H1 (cell line): ENCODE results near the gene SPARCL1. TPM values are rescaled to one million over a fixed set of nuclear protein-coding genes. Genes with fewer than 3 reads are reported as not detected.

Experiments used
- CTCF ChIA-PET: fragments of 300-600 bp; sonication (Branson Sonifier 250); formaldehyde crosslinking; loops from one replicate; lab custom pipeline; 2021; ENCODE audit not compliant: partially characterized antibody; lab: Charles Lee
- POLR2A ChIA-PET: fragments of 300-600 bp; sonication (Branson Sonifier 250); formaldehyde crosslinking; loops from one replicate; lab custom pipeline; 2021; ENCODE audit warnings: inconsistent platforms; ENCODE audit not compliant: partially characterized antibody; lab: Charles Lee
- DNase-seq, 2 experiments: peaks; one replicate each; pipeline versions ENCODE4 v3.0.0 to v3.0.0-alpha.2; 2010 to 2022; ENCODE audit warnings: low spot score in 2 of 2, low read depth in 1 of 2, mixed read lengths in 1 of 2
- FAIRE-seq: peaks from 2 replicates; lab custom pipeline; 2011; peaks lifted over from hg19 to GRCh38; lab: Jason Lieb, UNC
- H2AFZ ChIP-seq: 2 replicates; pipeline ENCODE4 v1.8.1; 2012; ENCODE audit warnings: low read length, inconsistent platforms
- H2AK5ac ChIP-seq: 2 replicates; pipeline ENCODE4 v1.6.1; 2013; ENCODE audit warnings: low read depth, low read length
- H2BK120ac ChIP-seq: replicated peaks from 2 replicates; pipeline ENCODE3; 2013; ENCODE audit warnings: low read depth, low read length, inconsistent platforms
- H2BK12ac ChIP-seq: 2 replicates; pipeline ENCODE4 v1.6.1; 2013; ENCODE audit warnings: low read depth, low read length
- H2BK15ac ChIP-seq: 2 replicates; pipeline ENCODE4 v1.6.1; 2013; ENCODE audit warnings: low read length
- H2BK20ac ChIP-seq: 2 replicates; pipeline ENCODE4 v1.6.1; 2013; ENCODE audit warnings: low read length
- H2BK5ac ChIP-seq: 2 replicates; pipeline ENCODE4 v1.6.1; 2013; ENCODE audit warnings: low read depth, low read length
- H3K14ac ChIP-seq: 2 replicates; pipeline ENCODE4 v1.6.1; 2013; ENCODE audit warnings: inconsistent platforms; ENCODE audit not compliant: insufficient read length
- H3K18ac ChIP-seq: 2 replicates; pipeline ENCODE4 v1.6.1; 2013; ENCODE audit warnings: low read length; ENCODE audit errors: extremely low read depth
- H3K23ac ChIP-seq: 2 replicates; pipeline ENCODE4 v1.6.1; 2013; ENCODE audit warnings: inconsistent platforms; ENCODE audit not compliant: insufficient read length
- H3K23me2 ChIP-seq: 2 replicates; pipeline ENCODE4 v1.6.1; 2013; ENCODE audit warnings: low read depth, low read length
- H3K27ac ChIP-seq: 2 replicates; pipeline ENCODE4 v1.6.1; 2011; ENCODE audit warnings: low read depth, low read length, inconsistent platforms
- H3K27me3 ChIP-seq, 4 experiments: replicated peaks in 1 of 4; 1 replicate in 1 of 4; 2 replicates in 3 of 4; pipeline versions ENCODE4 v1.6.1 to v1.8.1; 2011 to 2013; ENCODE audit warnings: low read length in 3 of 4, mild to moderate bottlenecking in 3 of 4, inconsistent platforms in 2 of 4, mixed read lengths in 2 of 4, moderate library complexity in 1 of 4; ENCODE audit not compliant: control insufficient read depth in 3 of 4, insufficient read depth in 3 of 4; ENCODE audit errors: extremely low read depth in 1 of 4
- H3K36me3 ChIP-seq, 4 experiments: 2 replicates each; pipeline versions ENCODE4 v1.6.1 to v1.8.1; 2011 to 2013; ENCODE audit warnings: mild to moderate bottlenecking in 4 of 4, low read length in 3 of 4, moderate library complexity in 2 of 4, control low read depth in 1 of 4, inconsistent platforms in 1 of 4; ENCODE audit not compliant: insufficient read depth in 4 of 4, control insufficient read depth in 2 of 4
- H3K4ac ChIP-seq: replicated peaks from 2 replicates; pipeline ENCODE3; 2013; ENCODE audit warnings: low read length, low read depth, mixed read lengths, inconsistent platforms; ENCODE audit not compliant: insufficient read length
- H3K4me1 ChIP-seq, 4 experiments: replicated peaks in 1 of 4; 1 replicate in 1 of 4; 2 replicates in 3 of 4; pipeline versions ENCODE4 v1.6.1 to v1.8.1; 2011 to 2013; ENCODE audit warnings: low read length in 3 of 4, inconsistent platforms in 2 of 4, mixed read lengths in 1 of 4; ENCODE audit not compliant: insufficient read depth in 4 of 4, control insufficient read depth in 3 of 4
- H3K4me2 ChIP-seq, 2 experiments: 2 replicates each; pipeline versions ENCODE4 v1.6.1 to v1.8.1; 2011 to 2013; ENCODE audit warnings: low read depth in 2 of 2, low read length in 2 of 2, control low read depth in 1 of 2, inconsistent platforms in 1 of 2, mild to moderate bottlenecking in 1 of 2; ENCODE audit not compliant: insufficient read depth in 1 of 2
- H3K4me3 ChIP-seq, 4 experiments: fragments of 200-600, 300-600 bp in 1 of 4; sonication (generic), shearing (Covaris generic), sonication (Bioruptor Twin) in 1 of 4; 2 replicates each; pipeline versions ENCODE4 v1.5.1 to v1.8.1; 2011 to 2016; ENCODE audit warnings: low read length in 4 of 4, low read depth in 3 of 4, control low read depth in 2 of 4, inconsistent platforms in 2 of 4, mild to moderate bottlenecking in 2 of 4, mixed read lengths in 1 of 4, moderate library complexity in 1 of 4; ENCODE audit not compliant: insufficient read depth in 2 of 4; ENCODE audit errors: extremely low read depth in 1 of 4
- H3K56ac ChIP-seq: replicated peaks from 2 replicates; pipeline ENCODE3; 2013; ENCODE audit warnings: low read depth, mild to moderate bottlenecking, mixed read lengths, low read length, inconsistent platforms; ENCODE audit not compliant: insufficient read length
- H3K79me1 ChIP-seq: 2 replicates; pipeline ENCODE4 v1.6.1; 2013; ENCODE audit warnings: low read depth, low read length, control low read depth
- H3K79me2 ChIP-seq, 2 experiments: 2 replicates each; pipeline versions ENCODE4 v1.6.1 to v1.8.1; 2012 to 2013; ENCODE audit warnings: low read length in 2 of 2, mild to moderate bottlenecking in 2 of 2, inconsistent platforms in 1 of 2; ENCODE audit not compliant: insufficient read depth in 2 of 2, control insufficient read depth in 1 of 2
- H3K9ac ChIP-seq, 4 experiments: replicated peaks in 1 of 4; 1 replicate in 1 of 4; 2 replicates in 3 of 4; pipeline versions ENCODE4 v1.6.1 to v1.8.1; 2011 to 2013; ENCODE audit warnings: low read depth in 3 of 4, low read length in 3 of 4, control low read depth in 2 of 4, mild to moderate bottlenecking in 2 of 4, moderate library complexity in 2 of 4, inconsistent platforms in 1 of 4; ENCODE audit errors: extremely low read depth in 1 of 4
- H3K9me3 ChIP-seq, 2 experiments: 2 replicates each; pipeline versions ENCODE4 v1.6.1 to v1.8.1; 2012 to 2013; ENCODE audit warnings: mild to moderate bottlenecking in 2 of 2, moderate library complexity in 2 of 2, control low read depth in 1 of 2, inconsistent platforms in 1 of 2, low read depth in 1 of 2, low read length in 1 of 2, mixed read lengths in 1 of 2; ENCODE audit not compliant: insufficient read depth in 2 of 2
- H4K20me1 ChIP-seq, 2 experiments: replicated peaks in 1 of 2; 2 replicates each; pipeline versions ENCODE3 to v1.8.1; 2011 to 2013; ENCODE audit warnings: inconsistent platforms in 2 of 2, low read length in 2 of 2, mild to moderate bottlenecking in 1 of 2; ENCODE audit not compliant: insufficient read depth in 2 of 2, control insufficient read depth in 1 of 2
- H4K5ac ChIP-seq: 2 replicates; pipeline ENCODE4 v1.6.1; 2013; ENCODE audit warnings: low read length, low read depth, mixed read lengths, inconsistent platforms; ENCODE audit not compliant: insufficient read length
- H4K8ac ChIP-seq: 2 replicates; pipeline ENCODE4 v1.8.0; 2013; ENCODE audit warnings: mild to moderate bottlenecking, moderate library complexity, low read length, inconsistent platforms; ENCODE audit not compliant: insufficient read depth; ENCODE audit errors: extremely low read depth
- H4K91ac ChIP-seq: replicated peaks from 2 replicates; pipeline ENCODE3; 2013; ENCODE audit warnings: low read length, mixed read lengths, inconsistent platforms; ENCODE audit not compliant: insufficient read length
- CTBP2 ChIP-seq: IDR thresholded peaks from 2 replicates; pipeline ENCODE4 v1.7.0; 2011; ENCODE audit warnings: borderline replicate concordance, mild to moderate bottlenecking, moderate library complexity, mixed read lengths, low read length; ENCODE audit not compliant: insufficient read depth, insufficient read length
- WGBS, 2 experiments: shearing (Covaris generic) in 1 of 2; methylation state at CpG; one replicate each; pipeline versions ENCODE4 v1.1.6 to v1.1.7; 2013 to 2015; ENCODE audit warnings: low lambda C conversion rate in 2 of 2, mixed read lengths in 2 of 2, inconsistent platforms in 1 of 2, low coverage in 1 of 2, missing lambda C conversion rate in 1 of 2; ENCODE audit not compliant: insufficient replicate concordance in 2 of 2, insufficient coverage in 1 of 2, insufficient read length in 1 of 2; ENCODE audit errors: extremely low coverage in 1 of 2, missing lambda C conversion rate in 1 of 2; 5-methylcytosine and 5-hydroxymethylcytosine counted together
- polyA plus RNA-seq, 7 experiments: library from polyadenylated mRNA; depleted of rRNA in 3 of 7; stranded (reverse) in 5 of 7; unstranded in 2 of 7; fragments of >200 nt in 5 of 7; fragments of 200-250 nt in 2 of 7; gene quantifications; 1 replicate in 5 of 7; 2 replicates in 1 of 7; 4 replicates in 1 of 7; pipeline versions ENCODE4 v1.2.1 to v1.2.3, GENCODE V29; 2011 to 2013; ENCODE audit warnings: missing spikeins in 2 of 7, mixed read lengths in 2 of 7
- total RNA-seq: library from RNA; stranded (reverse); fragmentation: NEBNext Ultra II Directional; extraction: Animal tissue kit (Norgen Biotek cat#: 25700); gene quantifications from 2 replicates; pipeline ENCODE4 v1.2.1, GENCODE V29; 2021

Gene SPARCL1
- total and polyA plus RNA-seq, 2 of the 8 experiments (the other 6 are each of a cell fraction or from before 2014, with no cell fraction given): 0.48 to 0.51 TPM

DNA sequence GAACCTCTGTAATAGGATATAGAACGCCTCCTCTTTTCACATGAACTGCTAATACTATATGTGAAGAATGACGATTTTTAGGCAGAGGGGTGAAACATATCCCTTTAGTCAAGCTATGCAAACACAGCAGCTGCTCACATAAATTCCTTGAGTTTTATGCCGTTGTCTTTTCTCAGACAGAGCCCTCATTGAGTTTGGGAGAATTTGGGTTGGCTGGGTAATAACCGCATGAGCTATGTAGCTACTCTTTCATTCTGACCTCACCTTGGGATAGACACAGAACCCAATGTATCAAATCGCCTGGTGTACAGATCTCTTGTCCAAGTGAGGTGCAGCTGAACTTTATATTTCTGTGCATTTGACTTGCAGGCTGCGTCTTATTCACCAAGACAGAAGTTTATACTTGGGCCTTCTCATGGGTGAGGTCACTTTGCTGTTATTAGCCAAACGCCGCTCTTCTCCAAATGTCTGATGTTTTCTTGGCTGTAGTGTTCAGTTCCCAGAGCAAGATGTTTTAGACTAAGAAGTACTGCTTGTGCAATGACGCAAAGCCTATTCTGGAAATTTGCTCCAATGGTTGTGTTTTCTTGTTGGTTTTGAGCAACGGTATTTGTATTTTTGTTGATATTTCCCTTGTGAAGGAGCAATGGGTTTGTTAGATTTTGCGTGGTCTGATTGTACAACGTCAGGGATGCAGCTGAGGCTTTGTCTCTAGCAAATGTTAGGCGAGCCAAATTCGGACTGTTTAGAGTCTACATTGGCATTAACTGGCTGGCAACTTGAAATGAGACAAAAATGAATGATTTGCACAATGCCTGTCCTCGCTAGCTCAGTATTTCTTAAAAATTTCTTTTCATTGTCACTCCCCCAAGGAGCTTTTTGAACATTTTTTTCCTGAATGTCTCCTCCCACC is 11.2 kb upstream of the SPARCL1 start:
- H3K56ac ChIP-seq: no peak overlapping the region
- no peak overlapping the region for H2BK5ac ChIP-seq
- FAIRE-seq (no peak), DNase-seq (no peak)
- CTCF ChIA-PET: interaction anchor here (0.6 to 2.6 kb wide), 12 partner anchors 10 to 670 kb away, joined by 3 to 29 read pairs (median 3); no protein-coding TSS in a partner anchor
- H4K5ac ChIP-seq: no peak overlapping the region
- no peak overlapping the region for H2BK12ac ChIP-seq
- H3K4me3 ChIP-seq: no peak overlapping the region
- H3K4me1 ChIP-seq: peaks cover 0 to 2% (median under 1%) of the 10 kb centered on the region in 4 experiments; a peak in 2 of 7 replicates
- no peak overlapping the region for H3K9ac ChIP-seq
- H3K4me2 ChIP-seq: no peak overlapping the region
- no peak overlapping the region for H2AFZ ChIP-seq
- H3K27me3 ChIP-seq: no peaks in the 10 kb centered on the region
- H2BK20ac ChIP-seq: no peak overlapping the region
- H4K20me1 ChIP-seq: no peaks in the 10 kb centered on the region
- no peaks in the 10 kb centered on the region for H3K79me2 ChIP-seq
- H3K23me2 ChIP-seq: no peaks in the 10 kb centered on the region
- H2AK5ac ChIP-seq: no peak overlapping the region
- TF ChIP-seq CTBP2: no peak
- no peaks in the 10 kb centered on the region for H3K36me3 ChIP-seq
- no peak overlapping the region for H3K27ac ChIP-seq
- 87% methylated on average over 15 of the region's 15 CpGs; no CpG with 5 or more reads in 1 of the 2 experiments for WGBS, 2 experiments
- H4K8ac ChIP-seq: no peak overlapping the region
- H3K14ac ChIP-seq: no peak overlapping the region
- H3K23ac ChIP-seq: no peak overlapping the region
- no peak overlapping the region for H3K4ac ChIP-seq
- H3K18ac ChIP-seq: no peak overlapping the region
- H4K91ac ChIP-seq: no peak overlapping the region
- no peak overlapping the region for H2BK15ac ChIP-seq
- no peak overlapping the region for H2BK120ac ChIP-seq
- no peaks in the 10 kb centered on the region for H3K79me1 ChIP-seq
- POLR2A ChIA-PET: no interaction called here
- peaks cover 2 to 6% of the 10 kb centered on the region in 2 experiments; a peak in 2 of 4 replicates for H3K9me3 ChIP-seq
